ENCODE measurements around the gene PODXL.

Gene PODXL

GRCh38 chr7:131564640-131565039 is 8.2 kb upstream of the PODXL start:
- no peaks in the 10 kb centered on the region for H3K9me3 ChIP-seq (ENCODE audit: control insufficient read depth, insufficient read depth, low read depth, low read length)
- TF ChIP-seq KLF9 (tag by site-specific recombination; IDR thresholded peaks at IDR 0.05; ENCODE audit: low read depth): no peak
- TF ChIP-seq ZNF214 (tag by site-specific recombination; IDR thresholded peaks at IDR 0.05; ENCODE audit: borderline replicate concordance): no peak
- no peak for TF ChIP-seq ZNF704 (tag by site-specific recombination; IDR thresholded peaks at IDR 0.05)
- no peak for TF ChIP-seq ZNF600 (tag by site-specific recombination; IDR thresholded peaks at IDR 0.05)
- no peak for TF ChIP-seq ZNF785 (tag by site-specific recombination; IDR thresholded peaks at IDR 0.05)
- no peak for TF ChIP-seq ZNF398 (tag by site-specific recombination; IDR thresholded peaks at IDR 0.05)
- no peak for TF ChIP-seq ZNF174 (tag by site-specific recombination; IDR thresholded peaks at IDR 0.05)
- no peak for TF ChIP-seq ZNF555 (tag by site-specific recombination; conservative IDR thresholded peaks at IDR 0.05)
- TF ChIP-seq INSM2 (tag by site-specific recombination; IDR thresholded peaks at IDR 0.05): no peak
- TF ChIP-seq ZNF26 (tag by site-specific recombination; IDR thresholded peaks at IDR 0.05): no peak
- TF ChIP-seq ZNF335 (tag by site-specific recombination; conservative IDR thresholded peaks at IDR 0.05): no peak
- no peak for TF ChIP-seq KLF8 (tag by site-specific recombination; IDR thresholded peaks at IDR 0.05)
- TF ChIP-seq ATF2 (tag by site-specific recombination; IDR thresholded peaks at IDR 0.05; ENCODE audit: low read depth): no peak
- TF ChIP-seq ZNF341 (tag by site-specific recombination; IDR thresholded peaks at IDR 0.05; ENCODE audit: low read depth): no peak
- TF ChIP-seq, protein P1, sequence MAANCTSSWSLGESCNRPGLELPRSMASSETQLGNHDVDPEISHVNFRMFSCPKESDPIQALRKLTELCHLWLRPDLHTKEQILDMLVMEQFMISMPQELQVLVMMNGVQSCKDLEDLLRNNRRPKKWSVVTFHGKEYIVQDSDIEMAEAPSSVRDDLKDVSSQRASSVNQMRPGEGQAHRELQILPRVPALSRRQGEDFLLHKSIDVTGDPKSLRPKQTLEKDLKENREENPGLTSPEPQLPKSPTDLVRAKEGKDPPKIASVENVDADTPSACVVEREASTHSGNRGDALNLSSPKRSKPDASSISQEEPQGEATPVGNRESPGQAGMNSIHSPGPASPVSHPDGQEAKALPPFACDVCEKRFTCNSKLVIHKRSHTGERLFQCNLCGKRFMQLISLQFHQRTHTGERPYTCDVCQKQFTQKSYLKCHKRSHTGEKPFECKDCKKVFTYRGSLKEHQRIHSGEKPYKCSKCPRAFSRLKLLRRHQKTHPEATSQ (tag by site-specific recombination; IDR thresholded peaks at IDR 0.05): no peak
- no peak for TF ChIP-seq ZNF221 (tag by site-specific recombination; IDR thresholded peaks at IDR 0.05; ENCODE audit: borderline replicate concordance)
- CTCF ChIA-PET: interaction anchor here (0.8 to 1.1 kb wide), 3 partner anchors 11 to 28 kb away, joined by 3 to 6 read pairs (median 4); no protein-coding TSS in a partner anchor
- no peaks in the 10 kb centered on the region for H3K4me1 ChIP-seq (ENCODE audit: control insufficient read depth, insufficient read depth, low read length)
- POLR2A ChIA-PET: interaction anchor here (0.6 kb wide), 2 partner anchors 18 to 76 kb away, joined by 3 to 5 read pairs; no protein-coding TSS in a partner anchor
- H3K27ac ChIP-seq (ENCODE audit: extremely low read depth, low read depth, low read length): no peak overlapping the region
- no peak overlapping the region for H3K4me3 ChIP-seq (ENCODE audit: low read depth, low read length)
- H3K36me3 ChIP-seq (ENCODE audit: control insufficient read depth in 2 of 2, insufficient read depth in 1 of 2, low read length in 2 of 2): no peaks in the 10 kb centered on the region
